OCI-LY3 (cell line): ENCODE results near the gene RFC4.

Experiments
- H2AFZ ChIP-seq: fragments of 200-600, 300-600 bp; shearing (Covaris generic); 2 replicates; pipeline ENCODE4 v1.6.0; 2014; ENCODE audit warnings: antibody characterized with exemption, low read depth, low read length
- H3K27ac ChIP-seq: fragments of 200-600, 300-600 bp; sonication (generic); 2 replicates; pipeline ENCODE4 v1.5.1; 2014; ENCODE audit warnings: mild to moderate bottlenecking, low read length, moderate library complexity, mixed read lengths
- H3K27me3 ChIP-seq: fragments of 200-600, 300-600 bp; sonication (generic); 2 replicates; pipeline ENCODE4 v1.6.1; 2014; ENCODE audit warnings: low read depth, low read length, mixed read lengths
- H3K36me3 ChIP-seq: fragments of 200-600, 300-600 bp; sonication (generic); replicated peaks from 2 replicates; pipeline ENCODE3; 2014; ENCODE audit warnings: low read depth, low read length, mixed read lengths
- H3K4me1 ChIP-seq: fragments of 300-600, 200-600 bp; sonication (generic); 2 replicates; pipeline ENCODE4 v1.6.1; 2014; ENCODE audit warnings: low read length, mixed read lengths
- H3K4me2 ChIP-seq: fragments of 200-600, 300-600 bp; sonication (generic); 2 replicates; pipeline ENCODE4 v1.6.1; 2014; ENCODE audit warnings: low read length, mixed read lengths
- H3K4me3 ChIP-seq: fragments of 300-600, 200-600 bp; sonication (generic); 2 replicates; pipeline ENCODE4 v1.5.1; 2014; ENCODE audit warnings: antibody characterized with exemption, mild to moderate bottlenecking, low read length, moderate library complexity
- H3K79me2 ChIP-seq: fragments of 300-600, 200-600 bp; shearing (Covaris generic); 2 replicates; pipeline ENCODE4 v1.6.1; 2014; ENCODE audit warnings: mild to moderate bottlenecking, low read length, mixed read lengths
- H3K9ac ChIP-seq: fragments of 300-600, 200-600 bp; shearing (Covaris generic); 2 replicates; pipeline ENCODE4 v1.6.0; 2014; ENCODE audit warnings: mild to moderate bottlenecking, low read length, moderate library complexity
- H3K9me3 ChIP-seq: fragments of 200-600, 300-600 bp; shearing (Covaris generic); 2 replicates; pipeline ENCODE4 v1.6.1; 2014; ENCODE audit warnings: low read length, mixed read lengths; ENCODE audit not compliant: insufficient read depth
- H4K20me1 ChIP-seq: fragments of 200-600, 300-600 bp; sonication (generic); 2 replicates; pipeline ENCODE4 v1.6.1; 2016; ENCODE audit warnings: low read length, mixed read lengths; ENCODE audit not compliant: insufficient read depth
- EZH2phosphoT487 ChIP-seq: fragments of 200-600 bp; shearing (Covaris generic); IDR thresholded peaks from 2 replicates; pipeline ENCODE4 v1.6.1; 2018; ENCODE audit warnings: antibody characterized with exemption, mixed run types, low read depth
- TF ChIP-seq, protein P1 (sequence below): fragments of 200-600, 300-600 bp; sonication (generic); IDR thresholded peaks from 2 replicates; pipeline ENCODE4 v1.5.1; 2014; ENCODE audit warnings: antibody characterized with exemption, low read length, low read depth

Gene RFC4

DNA sequence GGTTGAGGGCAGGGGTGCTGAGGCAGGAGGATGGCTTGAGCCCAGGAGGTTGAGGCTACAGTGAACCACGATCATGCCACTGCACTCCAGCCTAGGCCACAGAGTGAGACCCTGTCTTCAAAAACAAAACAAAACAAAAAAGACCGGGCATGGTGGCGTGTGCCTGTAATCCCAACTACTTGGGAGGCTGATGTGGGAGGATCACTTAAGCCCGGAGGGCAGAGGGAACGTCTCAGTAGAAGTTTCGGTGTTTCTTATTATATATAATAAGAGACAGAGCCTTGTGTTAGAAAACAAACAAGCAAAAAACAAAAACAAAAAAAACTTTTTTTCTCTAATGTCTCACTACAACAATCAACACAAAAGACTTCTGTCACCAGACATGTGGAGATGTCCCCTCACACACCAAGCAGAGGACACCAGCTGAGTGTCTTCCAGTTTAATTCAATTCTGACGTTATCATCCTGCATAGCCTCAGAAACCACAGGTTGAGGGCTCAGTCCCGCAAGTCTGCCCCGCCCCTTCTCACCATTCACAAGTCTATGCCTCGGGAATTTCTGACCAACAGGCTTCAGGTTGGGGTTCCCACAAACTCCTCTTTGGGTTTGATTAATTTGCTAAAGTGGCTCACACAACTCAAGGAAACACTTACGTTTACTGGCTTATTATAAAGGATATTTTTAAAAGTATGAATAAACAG is 46.9 kb downstream of the RFC4 start:
- Histone ChIP-seq H3K27me3 (no peaks in the 10 kb centered on the region), H3K4me2 (no peak overlapping the region), H4K20me1 (no peaks in the 10 kb centered on the region), H3K27ac (no peak overlapping the region), H2AFZ (no peak overlapping the region), H3K9me3 (no peaks in the 10 kb centered on the region), H3K4me3 (no peak overlapping the region), H3K36me3 (no peaks in the 10 kb centered on the region), H3K9ac (no peak overlapping the region), H3K79me2 (no peaks in the 10 kb centered on the region), H3K4me1 (no peaks in the 10 kb centered on the region)
- TF ChIP-seq EZH2phosphoT487: no peak
- TF ChIP-seq, protein P1, sequence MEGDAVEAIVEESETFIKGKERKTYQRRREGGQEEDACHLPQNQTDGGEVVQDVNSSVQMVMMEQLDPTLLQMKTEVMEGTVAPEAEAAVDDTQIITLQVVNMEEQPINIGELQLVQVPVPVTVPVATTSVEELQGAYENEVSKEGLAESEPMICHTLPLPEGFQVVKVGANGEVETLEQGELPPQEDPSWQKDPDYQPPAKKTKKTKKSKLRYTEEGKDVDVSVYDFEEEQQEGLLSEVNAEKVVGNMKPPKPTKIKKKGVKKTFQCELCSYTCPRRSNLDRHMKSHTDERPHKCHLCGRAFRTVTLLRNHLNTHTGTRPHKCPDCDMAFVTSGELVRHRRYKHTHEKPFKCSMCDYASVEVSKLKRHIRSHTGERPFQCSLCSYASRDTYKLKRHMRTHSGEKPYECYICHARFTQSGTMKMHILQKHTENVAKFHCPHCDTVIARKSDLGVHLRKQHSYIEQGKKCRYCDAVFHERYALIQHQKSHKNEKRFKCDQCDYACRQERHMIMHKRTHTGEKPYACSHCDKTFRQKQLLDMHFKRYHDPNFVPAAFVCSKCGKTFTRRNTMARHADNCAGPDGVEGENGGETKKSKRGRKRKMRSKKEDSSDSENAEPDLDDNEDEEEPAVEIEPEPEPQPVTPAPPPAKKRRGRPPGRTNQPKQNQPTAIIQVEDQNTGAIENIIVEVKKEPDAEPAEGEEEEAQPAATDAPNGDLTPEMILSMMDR: no peak

DNA sequence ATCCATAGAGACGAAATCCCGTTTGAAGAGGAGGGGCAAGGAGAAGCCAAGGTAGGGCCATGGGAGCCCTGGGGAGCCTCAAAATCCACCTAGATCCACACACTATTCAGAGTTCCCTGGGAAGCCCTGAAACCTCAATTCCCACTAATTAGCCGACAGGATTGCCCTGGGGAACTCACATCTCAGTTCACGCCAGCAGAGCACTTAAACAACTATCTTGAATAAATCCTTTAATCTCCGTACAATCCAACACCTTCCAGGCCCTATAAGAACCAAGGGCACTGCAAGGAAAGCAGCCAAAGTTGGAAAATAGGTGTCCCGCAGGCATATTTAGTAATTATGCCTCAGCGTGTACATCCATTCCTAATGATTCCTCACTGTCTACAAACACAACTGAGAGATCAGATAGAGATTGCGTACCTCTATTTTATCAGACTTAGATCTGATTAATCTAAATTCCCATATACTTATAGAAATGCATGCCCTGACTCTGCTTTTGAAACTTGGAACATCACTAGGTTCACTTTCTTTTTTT is 48.5 kb downstream of the RFC4 start:
- Histone ChIP-seq H3K27me3 (no peaks in the 10 kb centered on the region), H3K36me3 (no peaks in the 10 kb centered on the region), H3K9ac (no peak overlapping the region), H2AFZ (no peak overlapping the region), H3K27ac (no peak overlapping the region), H4K20me1 (no peaks in the 10 kb centered on the region), H3K9me3 (no peaks in the 10 kb centered on the region), H3K4me1 (peaks cover 4% of the 10 kb centered on the region; the same call in 1 of the 2 replicates), H3K79me2 (no peaks in the 10 kb centered on the region), H3K4me2 (no peak overlapping the region), H3K4me3 (no peak overlapping the region)
- TF ChIP-seq, protein P1: no peak
- TF ChIP-seq EZH2phosphoT487: no peak

DNA sequence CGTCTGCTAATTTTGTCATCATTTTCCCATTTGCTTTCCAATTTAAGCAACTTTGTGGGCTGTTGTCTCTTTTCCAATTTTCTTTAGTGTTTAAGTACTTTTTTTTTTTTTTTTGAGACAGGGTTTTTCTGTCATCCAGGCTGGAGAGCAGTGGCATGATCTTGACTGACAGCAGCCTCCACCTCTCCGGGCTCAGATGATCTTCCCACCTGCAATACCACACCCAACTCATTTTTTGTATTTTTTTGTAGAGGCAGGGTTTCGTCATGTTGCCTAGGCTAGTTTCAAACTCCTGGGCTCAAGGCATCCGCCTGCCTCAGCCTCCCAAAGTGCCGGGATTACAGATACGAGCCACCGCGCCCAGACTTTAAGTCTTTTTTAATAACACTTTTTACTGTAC is 49.1 kb downstream of the RFC4 start:
- Histone ChIP-seq H3K4me1 (peaks cover 4% of the 10 kb centered on the region; the same call in 1 of the 2 replicates), H4K20me1 (no peaks in the 10 kb centered on the region), H3K27ac (no peak overlapping the region), H3K4me2 (no peak overlapping the region), H3K4me3 (no peak overlapping the region), H3K9me3 (no peaks in the 10 kb centered on the region), H3K27me3 (no peaks in the 10 kb centered on the region), H2AFZ (no peak overlapping the region), H3K9ac (no peak overlapping the region), H3K36me3 (no peaks in the 10 kb centered on the region), H3K79me2 (no peaks in the 10 kb centered on the region)
- TF ChIP-seq, protein P1: no peak

DNA sequence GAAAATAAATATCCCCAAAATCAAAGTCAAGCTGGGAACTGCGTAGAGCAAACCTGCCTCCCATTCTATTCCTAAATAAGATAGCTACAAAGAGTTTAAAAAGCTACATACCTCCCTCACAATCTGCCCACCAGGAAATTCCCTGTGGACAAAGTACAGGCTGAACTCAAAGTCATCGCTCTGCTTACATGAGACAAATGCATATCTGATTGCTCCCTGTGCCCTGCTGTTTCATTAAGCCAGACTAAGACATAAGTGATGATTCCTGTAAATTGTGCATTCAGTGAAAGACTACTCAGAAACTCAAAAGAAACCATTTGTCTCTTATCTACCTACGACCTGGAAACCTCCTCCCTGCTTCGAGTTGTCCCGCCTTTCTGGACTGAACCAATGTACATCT is 51.4 kb downstream of the RFC4 start:
- no peak overlapping the region for H3K27ac ChIP-seq

More for the DNA sequence above, 51.4 kb downstream of the RFC4 start:
- Histone ChIP-seq H3K79me2 (no peaks in the 10 kb centered on the region), H3K4me3 (no peak overlapping the region), H3K9me3 (no peaks in the 10 kb centered on the region), H3K4me2 (no peak overlapping the region), H3K4me1 (peaks cover 4% of the 10 kb centered on the region; the same call in 1 of the 2 replicates), H3K27me3 (no peaks in the 10 kb centered on the region), H4K20me1 (no peaks in the 10 kb centered on the region), H3K9ac (no peak overlapping the region), H3K36me3 (no peaks in the 10 kb centered on the region), H2AFZ (no peak overlapping the region)
- TF ChIP-seq, protein P1: no peak
- no peak for TF ChIP-seq EZH2phosphoT487
